H9 (cell line): ENCODE results near the gene ANKDD1A. TPM values are rescaled to one million over a fixed set of nuclear protein-coding genes. Genes with fewer than 3 reads are reported as not detected.
A peak's percentile ranks its signal among the peaks of the same experiment; 100 is the strongest.

ENCODE experiments used
- DNase-seq: peaks from one replicate; pipeline ENCODE4 v3.0.0-alpha.2; 2017
- H2AFZ ChIP-seq: one replicate; pipeline ENCODE4 v1.6.1; 2013; ENCODE audit warnings: mild to moderate bottlenecking, low read length, control low read depth, moderate library complexity
- H2AK5ac ChIP-seq: 2 replicates; pipeline ENCODE4 v1.6.1; 2013; ENCODE audit warnings: low read length, control low read depth, mixed read lengths; ENCODE audit not compliant: insufficient read length
- H2BK120ac ChIP-seq: one replicate; pipeline ENCODE4 v1.6.1; 2013; ENCODE audit warnings: low read depth, mild to moderate bottlenecking, low read length, control low read depth, inconsistent platforms; ENCODE audit not compliant: poor library complexity, severe bottlenecking
- H2BK12ac ChIP-seq: 2 replicates; pipeline ENCODE4 v1.6.1; 2013; ENCODE audit warnings: low read length, control low read depth, mixed read lengths, low read depth; ENCODE audit not compliant: insufficient read length
- H2BK15ac ChIP-seq: 2 replicates; pipeline ENCODE4 v1.6.1; 2013; ENCODE audit warnings: low read depth, low read length, control low read depth
- H2BK20ac ChIP-seq: one replicate; pipeline ENCODE4 v1.6.1; 2013; ENCODE audit warnings: low read depth, mild to moderate bottlenecking, low read length, control low read depth, inconsistent platforms; ENCODE audit not compliant: poor library complexity, severe bottlenecking
- H2BK5ac ChIP-seq: 2 replicates; pipeline ENCODE4 v1.6.1; 2013; ENCODE audit warnings: low read length, control low read depth, mixed read lengths; ENCODE audit not compliant: insufficient read length
- H3K14ac ChIP-seq: 2 replicates; pipeline ENCODE4 v1.6.1; 2013; ENCODE audit warnings: low read length, control low read depth; ENCODE audit not compliant: insufficient read depth
- H3K18ac ChIP-seq: 2 replicates; pipeline ENCODE4 v1.6.1; 2013; ENCODE audit warnings: low read depth, mild to moderate bottlenecking, mixed read lengths, low read length, control low read depth; ENCODE audit not compliant: insufficient read length
- H3K23ac ChIP-seq: 2 replicates; pipeline ENCODE4 v1.6.1; 2013; ENCODE audit warnings: low read length, control low read depth, mixed read lengths, low read depth; ENCODE audit not compliant: insufficient read length
- H3K23me2 ChIP-seq: 2 replicates; pipeline ENCODE4 v1.6.1; 2013; ENCODE audit warnings: low read depth, mild to moderate bottlenecking, mixed read lengths, low read length, control low read depth; ENCODE audit not compliant: insufficient read length, poor library complexity, severe bottlenecking
- H3K27ac ChIP-seq: 2 replicates; pipeline ENCODE4 v1.5.1; 2013; ENCODE audit warnings: low read length, control low read depth, mixed read lengths, low read depth; ENCODE audit not compliant: insufficient read length
- H3K27me3 ChIP-seq: 2 replicates; pipeline ENCODE4 v1.6.1; 2013; ENCODE audit warnings: low read length, control low read depth, inconsistent platforms; ENCODE audit not compliant: insufficient read depth
- H3K4ac ChIP-seq: 2 replicates; pipeline ENCODE4 v1.6.1; 2013; ENCODE audit warnings: low read depth, mild to moderate bottlenecking, control low read depth, inconsistent platforms, low read length, moderate library complexity
- H3K4me1 ChIP-seq: 2 replicates; pipeline ENCODE4 v1.6.1; 2013; ENCODE audit warnings: low read length, control low read depth, inconsistent platforms; ENCODE audit not compliant: insufficient read depth
- H3K4me2 ChIP-seq: 2 replicates; pipeline ENCODE4 v1.6.1; 2013; ENCODE audit warnings: low read length, control low read depth, mixed read lengths; ENCODE audit not compliant: insufficient read length, insufficient read depth
- H3K56ac ChIP-seq: 2 replicates; pipeline ENCODE4 v1.6.1; 2013; ENCODE audit warnings: low read depth, mild to moderate bottlenecking, mixed read lengths, low read length, control low read depth; ENCODE audit not compliant: insufficient read length
- H3K79me1 ChIP-seq: 2 replicates; pipeline ENCODE4 v1.6.1; 2013; ENCODE audit warnings: low read depth, mild to moderate bottlenecking, moderate library complexity, low read length, control low read depth, inconsistent platforms; ENCODE audit not compliant: insufficient read depth, poor library complexity, severe bottlenecking
- H3K79me2 ChIP-seq: 2 replicates; pipeline ENCODE4 v1.6.1; 2013; ENCODE audit warnings: low read length, control low read depth, inconsistent platforms; ENCODE audit not compliant: insufficient read depth
- H3K9ac ChIP-seq: 2 replicates; pipeline ENCODE4 v1.6.1; 2013; ENCODE audit warnings: low read length, control low read depth, mixed read lengths; ENCODE audit not compliant: insufficient read length; ENCODE audit errors: extremely low read depth
- H3K9me3 ChIP-seq: one replicate; pipeline ENCODE4 v1.6.1; 2013; ENCODE audit warnings: low read depth, low read length, inconsistent platforms; ENCODE audit not compliant: control insufficient read depth
- H3T11ph ChIP-seq: one replicate; pipeline ENCODE4 v1.6.1; 2013; ENCODE audit warnings: mild to moderate bottlenecking, low read length, control low read depth, inconsistent platforms
- H4K20me1 ChIP-seq: one replicate; pipeline ENCODE4 v1.6.1; 2013; ENCODE audit not compliant: control insufficient read depth, insufficient read length, insufficient read depth
- H4K5ac ChIP-seq: 2 replicates; pipeline ENCODE4 v1.6.1; 2013; ENCODE audit warnings: low read depth, mild to moderate bottlenecking, mixed read lengths, low read length, control low read depth; ENCODE audit not compliant: insufficient read length
- H4K8ac ChIP-seq: replicated peaks from 2 replicates; pipeline ENCODE4 v1.6.1; 2013; ENCODE audit warnings: low read length, control low read depth, mixed read lengths, low read depth; ENCODE audit not compliant: insufficient read length
- H4K91ac ChIP-seq: 2 replicates; pipeline ENCODE4 v1.6.1; 2013; ENCODE audit warnings: low read depth, mild to moderate bottlenecking, moderate library complexity, mixed read lengths, low read length, control low read depth; ENCODE audit not compliant: insufficient read length
- H3K27ac Mint-ChIP-seq, 3 experiments: 2 replicates in 2 of 3; 3 replicates in 1 of 3; pipeline ENCODE4 v1.8.0; 2020 to 2021; ENCODE audit warnings: mixed read lengths in 3 of 3, mild to moderate bottlenecking in 1 of 3, moderate library complexity in 1 of 3
- H3K27me3 Mint-ChIP-seq: 2 replicates; pipeline ENCODE4 v1.8.0; 2021; ENCODE audit warnings: low read depth, mild to moderate bottlenecking, moderate library complexity, mixed read lengths
- H3K36me3 Mint-ChIP-seq, 3 experiments: 2 replicates in 2 of 3; 3 replicates in 1 of 3; pipeline ENCODE4 v1.8.0; 2020 to 2021; ENCODE audit warnings: low read depth in 3 of 3, mixed read lengths in 3 of 3; ENCODE audit not compliant: insufficient read depth in 1 of 3
- H3K4me1 Mint-ChIP-seq, 2 experiments: 2 replicates each; pipeline ENCODE4 v1.8.0; 2020; ENCODE audit warnings: mixed read lengths in 2 of 2
- H3K4me3 Mint-ChIP-seq, 2 experiments: 2 replicates in 1 of 2; 3 replicates in 1 of 2; pipeline ENCODE4 v1.8.0; 2020 to 2021; ENCODE audit warnings: mild to moderate bottlenecking in 2 of 2, mixed read lengths in 2 of 2, moderate library complexity in 1 of 2
- H3K9me3 Mint-ChIP-seq, 2 experiments: 2 replicates in 1 of 2; 3 replicates in 1 of 2; pipeline ENCODE4 v1.8.0; 2020; ENCODE audit warnings: mild to moderate bottlenecking in 2 of 2, mixed read lengths in 2 of 2, moderate library complexity in 1 of 2
- CTCF ChIP-seq: fragments of 200-600 bp; sonication (generic); conservative IDR thresholded peaks from 3 replicates; pipeline ENCODE4 v1.8.0; 2021; ENCODE audit warnings: antibody characterized with exemption, mild to moderate bottlenecking
- WGBS: extraction: QIAGEN DNeasy Blood & Tissue Kit; methylation state at CpG from one replicate; pipeline ENCODE4 v1.1.7; 2013; ENCODE audit warnings: missing lambda C conversion rate, low lambda C conversion rate, mixed read lengths; ENCODE audit not compliant: insufficient read length; ENCODE audit errors: extremely low coverage; 5-methylcytosine and 5-hydroxymethylcytosine counted together
- total RNA-seq: library from RNA; stranded (reverse); gene quantifications from 2 replicates; pipeline ENCODE4 v1.2.1, GENCODE V29; 2021

The ANKDD1A gene
- total RNA-seq, 1 experiment from 2014 or later: 3.7 TPM

- H3K9ac ChIP-seq: peak overlapping the region; percentile 2
- H3K27me3 Mint-ChIP-seq: peaks cover 30% of the 10 kb centered on the region
- no peak overlapping the region for H2BK15ac ChIP-seq
- no peak overlapping the region for H4K91ac ChIP-seq
- H3K36me3 Mint-ChIP-seq: peaks cover 13 to 27% (median 18%) of the 10 kb centered on the region in 3 experiments
- H3K4ac ChIP-seq: no peak overlapping the region
- H3K56ac ChIP-seq: no peak overlapping the region
- H2BK20ac ChIP-seq: no peak overlapping the region
- H3K9me3 Mint-ChIP-seq: peaks cover 32 to 33% of the 10 kb centered on the region in 2 experiments
- H3T11ph ChIP-seq: no peak overlapping the region
- H4K8ac ChIP-seq: no peak overlapping the region
- H2AFZ ChIP-seq: no peak overlapping the region
- no peak overlapping the region for H3K23ac ChIP-seq
- H2BK12ac ChIP-seq: peak overlapping the region; percentile 27
- no CpG with 5 or more reads among the region's 30 CpGs for WGBS
- TF ChIP-seq CTCF: peak; percentile 86
- H2BK5ac ChIP-seq: no peak overlapping the region
- H3K27ac Mint-ChIP-seq: peak overlapping the region; percentile 6 to 97 (median 93); a peak in 6 of 7 replicates
- no peak overlapping the region for H2AK5ac ChIP-seq
- DNase-seq: peak; percentile 98
- H3K14ac ChIP-seq: peak overlapping the region; percentile 76; the same call in 1 of the 2 replicates
- no peak overlapping the region for H2BK120ac ChIP-seq
- no peaks in the 10 kb centered on the region for H3K4me1 ChIP-seq
- H3K18ac ChIP-seq: peak overlapping the region; percentile 91
- peaks cover 13% of the 10 kb centered on the region for H3K9me3 ChIP-seq
- peak overlapping the region; percentile 67 to 72 for H3K4me3 Mint-ChIP-seq
- no peak overlapping the region for H3K27ac ChIP-seq
- peaks cover 10 to 13% of the 10 kb centered on the region in 2 experiments for H3K4me1 Mint-ChIP-seq
- peaks cover 3% of the 10 kb centered on the region for H3K23me2 ChIP-seq
- no peaks in the 10 kb centered on the region for H3K27me3 ChIP-seq
- H3K79me1 ChIP-seq: no peaks in the 10 kb centered on the region
- peak overlapping the region; percentile 81 for H3K4me2 ChIP-seq
- H4K5ac ChIP-seq: no peak overlapping the region
- no peaks in the 10 kb centered on the region for H4K20me1 ChIP-seq
- H3K79me2 ChIP-seq: no peaks in the 10 kb centered on the region
Observed at GRCh38 chr15:64905119-64905831, 6.4 kb upstream of the ANKDD1A start.
